H9 (cell line): Measurements from ENCODE around the gene FAM204A. TPM values are rescaled to one million over a fixed set of nuclear protein-coding genes. Genes with fewer than 3 reads are reported as not detected.

ENCODE experiments used
- DNase-seq: peaks from one replicate; pipeline ENCODE4 v3.0.0-alpha.2; 2017
- H2AFZ ChIP-seq: one replicate; pipeline ENCODE4 v1.6.1; 2013; ENCODE audit warnings: mild to moderate bottlenecking, low read length, control low read depth, moderate library complexity
- H2AK5ac ChIP-seq: 2 replicates; pipeline ENCODE4 v1.6.1; 2013; ENCODE audit warnings: low read length, control low read depth, mixed read lengths; ENCODE audit not compliant: insufficient read length
- H2BK120ac ChIP-seq: one replicate; pipeline ENCODE4 v1.6.1; 2013; ENCODE audit warnings: low read depth, mild to moderate bottlenecking, low read length, control low read depth, inconsistent platforms; ENCODE audit not compliant: poor library complexity, severe bottlenecking
- H2BK12ac ChIP-seq: 2 replicates; pipeline ENCODE4 v1.6.1; 2013; ENCODE audit warnings: low read length, control low read depth, mixed read lengths, low read depth; ENCODE audit not compliant: insufficient read length
- H2BK15ac ChIP-seq: 2 replicates; pipeline ENCODE4 v1.6.1; 2013; ENCODE audit warnings: low read depth, low read length, control low read depth
- H2BK20ac ChIP-seq: one replicate; pipeline ENCODE4 v1.6.1; 2013; ENCODE audit warnings: low read depth, mild to moderate bottlenecking, low read length, control low read depth, inconsistent platforms; ENCODE audit not compliant: poor library complexity, severe bottlenecking
- H2BK5ac ChIP-seq: 2 replicates; pipeline ENCODE4 v1.6.1; 2013; ENCODE audit warnings: low read length, control low read depth, mixed read lengths; ENCODE audit not compliant: insufficient read length
- H3K14ac ChIP-seq: 2 replicates; pipeline ENCODE4 v1.6.1; 2013; ENCODE audit warnings: low read length, control low read depth; ENCODE audit not compliant: insufficient read depth
- H3K18ac ChIP-seq: 2 replicates; pipeline ENCODE4 v1.6.1; 2013; ENCODE audit warnings: low read depth, mild to moderate bottlenecking, mixed read lengths, low read length, control low read depth; ENCODE audit not compliant: insufficient read length
- H3K23ac ChIP-seq: 2 replicates; pipeline ENCODE4 v1.6.1; 2013; ENCODE audit warnings: low read length, control low read depth, mixed read lengths, low read depth; ENCODE audit not compliant: insufficient read length
- H3K23me2 ChIP-seq: 2 replicates; pipeline ENCODE4 v1.6.1; 2013; ENCODE audit warnings: low read depth, mild to moderate bottlenecking, mixed read lengths, low read length, control low read depth; ENCODE audit not compliant: insufficient read length, poor library complexity, severe bottlenecking
- H3K27ac ChIP-seq: 2 replicates; pipeline ENCODE4 v1.5.1; 2013; ENCODE audit warnings: low read length, control low read depth, mixed read lengths, low read depth; ENCODE audit not compliant: insufficient read length
- H3K27me3 ChIP-seq: 2 replicates; pipeline ENCODE4 v1.6.1; 2013; ENCODE audit warnings: low read length, control low read depth, inconsistent platforms; ENCODE audit not compliant: insufficient read depth
- H3K4ac ChIP-seq: 2 replicates; pipeline ENCODE4 v1.6.1; 2013; ENCODE audit warnings: low read depth, mild to moderate bottlenecking, control low read depth, inconsistent platforms, low read length, moderate library complexity
- H3K4me1 ChIP-seq: 2 replicates; pipeline ENCODE4 v1.6.1; 2013; ENCODE audit warnings: low read length, control low read depth, inconsistent platforms; ENCODE audit not compliant: insufficient read depth
- H3K4me2 ChIP-seq: 2 replicates; pipeline ENCODE4 v1.6.1; 2013; ENCODE audit warnings: low read length, control low read depth, mixed read lengths; ENCODE audit not compliant: insufficient read length, insufficient read depth
- H3K56ac ChIP-seq: 2 replicates; pipeline ENCODE4 v1.6.1; 2013; ENCODE audit warnings: low read depth, mild to moderate bottlenecking, mixed read lengths, low read length, control low read depth; ENCODE audit not compliant: insufficient read length
- H3K79me1 ChIP-seq: 2 replicates; pipeline ENCODE4 v1.6.1; 2013; ENCODE audit warnings: low read depth, mild to moderate bottlenecking, moderate library complexity, low read length, control low read depth, inconsistent platforms; ENCODE audit not compliant: insufficient read depth, poor library complexity, severe bottlenecking
- H3K79me2 ChIP-seq: 2 replicates; pipeline ENCODE4 v1.6.1; 2013; ENCODE audit warnings: low read length, control low read depth, inconsistent platforms; ENCODE audit not compliant: insufficient read depth
- H3K9ac ChIP-seq: 2 replicates; pipeline ENCODE4 v1.6.1; 2013; ENCODE audit warnings: low read length, control low read depth, mixed read lengths; ENCODE audit not compliant: insufficient read length; ENCODE audit errors: extremely low read depth
- H3K9me3 ChIP-seq: one replicate; pipeline ENCODE4 v1.6.1; 2013; ENCODE audit warnings: low read depth, low read length, inconsistent platforms; ENCODE audit not compliant: control insufficient read depth
- H3T11ph ChIP-seq: one replicate; pipeline ENCODE4 v1.6.1; 2013; ENCODE audit warnings: mild to moderate bottlenecking, low read length, control low read depth, inconsistent platforms
- H4K20me1 ChIP-seq: one replicate; pipeline ENCODE4 v1.6.1; 2013; ENCODE audit not compliant: control insufficient read depth, insufficient read length, insufficient read depth
- H4K5ac ChIP-seq: 2 replicates; pipeline ENCODE4 v1.6.1; 2013; ENCODE audit warnings: low read depth, mild to moderate bottlenecking, mixed read lengths, low read length, control low read depth; ENCODE audit not compliant: insufficient read length
- H4K8ac ChIP-seq: replicated peaks from 2 replicates; pipeline ENCODE4 v1.6.1; 2013; ENCODE audit warnings: low read length, control low read depth, mixed read lengths, low read depth; ENCODE audit not compliant: insufficient read length
- H4K91ac ChIP-seq: 2 replicates; pipeline ENCODE4 v1.6.1; 2013; ENCODE audit warnings: low read depth, mild to moderate bottlenecking, moderate library complexity, mixed read lengths, low read length, control low read depth; ENCODE audit not compliant: insufficient read length
- H3K27ac Mint-ChIP-seq, 3 experiments: 2 replicates in 2 of 3; 3 replicates in 1 of 3; pipeline ENCODE4 v1.8.0; 2020 to 2021; ENCODE audit warnings: mixed read lengths in 3 of 3, mild to moderate bottlenecking in 1 of 3, moderate library complexity in 1 of 3
- H3K27me3 Mint-ChIP-seq: 2 replicates; pipeline ENCODE4 v1.8.0; 2021; ENCODE audit warnings: low read depth, mild to moderate bottlenecking, moderate library complexity, mixed read lengths
- H3K36me3 Mint-ChIP-seq, 3 experiments: 2 replicates in 2 of 3; 3 replicates in 1 of 3; pipeline ENCODE4 v1.8.0; 2020 to 2021; ENCODE audit warnings: low read depth in 3 of 3, mixed read lengths in 3 of 3; ENCODE audit not compliant: insufficient read depth in 1 of 3
- H3K4me1 Mint-ChIP-seq, 2 experiments: 2 replicates each; pipeline ENCODE4 v1.8.0; 2020; ENCODE audit warnings: mixed read lengths in 2 of 2
- H3K4me3 Mint-ChIP-seq, 2 experiments: 2 replicates in 1 of 2; 3 replicates in 1 of 2; pipeline ENCODE4 v1.8.0; 2020 to 2021; ENCODE audit warnings: mild to moderate bottlenecking in 2 of 2, mixed read lengths in 2 of 2, moderate library complexity in 1 of 2
- H3K9me3 Mint-ChIP-seq, 2 experiments: 2 replicates in 1 of 2; 3 replicates in 1 of 2; pipeline ENCODE4 v1.8.0; 2020; ENCODE audit warnings: mild to moderate bottlenecking in 2 of 2, mixed read lengths in 2 of 2, moderate library complexity in 1 of 2
- CTCF ChIP-seq: fragments of 200-600 bp; sonication (generic); conservative IDR thresholded peaks from 3 replicates; pipeline ENCODE4 v1.8.0; 2021; ENCODE audit warnings: antibody characterized with exemption, mild to moderate bottlenecking
- WGBS: extraction: QIAGEN DNeasy Blood & Tissue Kit; methylation state at CpG from one replicate; pipeline ENCODE4 v1.1.7; 2013; ENCODE audit warnings: missing lambda C conversion rate, low lambda C conversion rate, mixed read lengths; ENCODE audit not compliant: insufficient read length; ENCODE audit errors: extremely low coverage; 5-methylcytosine and 5-hydroxymethylcytosine counted together
- total RNA-seq: library from RNA; stranded (reverse); gene quantifications from 2 replicates; pipeline ENCODE4 v1.2.1, GENCODE V29; 2021

Gene FAM204A
- total RNA-seq, 1 experiment from 2014 or later = 42.5 TPM

GRCh38 chr10:118332948-118333710 is 9.0 kb downstream of the FAM204A start:
- Histone ChIP-seq H3K9ac (no peak overlapping the region), H2BK5ac (no peak overlapping the region), H3K23ac (no peak overlapping the region), H3K14ac (no peak overlapping the region), H3K4me1 (no peaks in the 10 kb centered on the region), H2AK5ac (no peak overlapping the region), H2BK12ac (no peak overlapping the region), H3K27ac (no peak overlapping the region), H3K18ac (no peak overlapping the region), H4K91ac (no peak overlapping the region), H4K8ac (no peak overlapping the region), H2BK20ac (no peak overlapping the region), H3T11ph (no peak overlapping the region), H3K23me2 (no peaks in the 10 kb centered on the region), H2AFZ (no peak overlapping the region), H3K27me3 (no peaks in the 10 kb centered on the region), H4K20me1 (no peaks in the 10 kb centered on the region), H3K79me1 (no peaks in the 10 kb centered on the region), H3K79me2 (no peaks in the 10 kb centered on the region), H3K4me2 (no peak overlapping the region), H3K9me3 (no peaks in the 10 kb centered on the region), H2BK15ac (no peak overlapping the region), H4K5ac (no peak overlapping the region), H3K56ac (no peak overlapping the region), H3K4ac (no peak overlapping the region), H2BK120ac (no peak overlapping the region)
- no peak overlapping the region for H3K27ac Mint-ChIP-seq
- no peaks in the 10 kb centered on the region for H3K4me1 Mint-ChIP-seq
- no peak for TF ChIP-seq CTCF
- no peaks in the 10 kb centered on the region for H3K9me3 Mint-ChIP-seq
- DNase-seq = no peak
- no CpG with 5 or more reads among the region's 4 CpGs for WGBS
- H3K27me3 Mint-ChIP-seq = no peaks in the 10 kb centered on the region
- H3K36me3 Mint-ChIP-seq = peaks cover 10 to 37% (median 31%) of the 10 kb centered on the region in 3 experiments; a peak in 6 of 7 replicates
- no peak overlapping the region for H3K4me3 Mint-ChIP-seq
